Muscle of back (tissue), 11 donors: ENCODE results near the gene MRPL33. TPM values are rescaled to one million over a fixed set of nuclear protein-coding genes. Genes with fewer than 3 reads are reported as not detected.

Source experiments
- DNase-seq, 3 donors: peaks; one replicate each; pipeline versions ENCODE4 v3.0.0 to v3.0.0-alpha.2; 2013
- polyA plus RNA-seq, 10 donors: library from polyadenylated mRNA; unstranded; fragments of 120-200 nt; gene quantifications; one replicate each; pipeline ENCODE4 v1.2.1, GENCODE V29; 2013; ENCODE audit not compliant: insufficient read length in 10 of 10

The MRPL33 gene
- polyA plus RNA-seq, 10 donors = 102 to 132 (median 117) TPM

- no peak for DNase-seq
Observed at GRCh38 chr2:27806311-27807059, 35.0 kb downstream of the MRPL33 start.

DNA sequence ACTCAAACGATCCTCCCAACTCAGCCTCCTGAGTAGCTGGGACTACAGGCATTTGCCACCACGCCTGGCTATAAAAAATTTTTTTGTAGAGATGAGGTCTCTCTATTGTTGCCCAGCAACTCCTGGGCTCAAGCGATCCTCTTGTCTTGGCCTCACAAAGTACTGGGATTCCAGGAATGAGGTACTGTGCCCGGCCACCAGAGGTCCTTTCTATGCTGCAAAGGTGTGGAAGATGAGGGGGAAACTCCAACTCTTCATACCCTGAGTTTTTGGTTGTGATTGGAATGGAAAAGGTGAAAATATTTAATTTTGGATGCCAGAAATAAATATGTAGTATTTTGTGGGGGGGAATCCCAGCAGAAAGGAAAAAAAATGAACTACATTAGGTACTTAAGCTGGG, 36.0 kb downstream of the MRPL33 start:
- DNase-seq = no peak

DNA sequence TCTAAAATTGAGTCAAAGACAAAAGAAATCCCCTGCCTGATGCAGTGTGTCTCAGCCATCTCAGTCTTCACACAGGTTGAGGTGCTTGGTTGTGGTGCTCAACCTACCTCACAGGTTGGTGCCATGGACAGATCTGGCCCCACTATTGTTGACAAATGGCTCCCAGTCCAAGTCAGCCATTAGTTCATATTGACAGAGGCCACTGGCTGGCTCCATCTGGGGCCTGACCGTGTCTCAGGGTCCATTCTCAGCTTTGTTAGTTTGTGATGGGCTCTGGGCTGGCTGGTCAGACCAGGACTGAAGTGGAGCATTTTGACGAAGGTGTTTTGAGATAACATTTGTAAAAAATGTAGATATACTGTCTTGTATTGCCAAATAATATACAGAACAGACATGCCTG, 36.9 kb downstream of the MRPL33 start:
- DNase-seq = no peak

GRCh38 chr2:27808984-27809383, 37.5 kb downstream of the MRPL33 start:
- no peak for DNase-seq

GRCh38 chr2:27809761-27810241, 38.3 kb downstream of the MRPL33 start:
- DNase-seq = peak in 1 of 3 donors; percentile 69

DNA sequence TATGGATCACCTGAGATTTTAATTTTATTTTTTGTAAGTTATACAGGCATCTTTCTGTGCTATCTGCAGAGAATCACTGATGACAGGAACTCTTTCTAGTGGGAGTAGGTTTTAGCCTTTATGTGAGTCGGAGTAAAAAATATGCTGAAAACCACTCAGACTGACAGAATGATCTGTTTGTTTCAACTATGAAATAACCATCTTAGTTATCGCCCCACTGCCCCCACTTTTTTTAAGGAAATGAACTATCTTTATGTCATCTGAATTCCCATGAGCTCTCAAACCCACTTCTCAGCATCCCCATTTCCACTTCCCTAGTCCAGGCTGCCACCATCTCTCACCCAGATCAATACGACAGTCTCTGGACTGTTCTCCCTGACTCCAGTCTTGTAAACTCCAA, 38.9 kb downstream of the MRPL33 start:
- no peak for DNase-seq

DNA sequence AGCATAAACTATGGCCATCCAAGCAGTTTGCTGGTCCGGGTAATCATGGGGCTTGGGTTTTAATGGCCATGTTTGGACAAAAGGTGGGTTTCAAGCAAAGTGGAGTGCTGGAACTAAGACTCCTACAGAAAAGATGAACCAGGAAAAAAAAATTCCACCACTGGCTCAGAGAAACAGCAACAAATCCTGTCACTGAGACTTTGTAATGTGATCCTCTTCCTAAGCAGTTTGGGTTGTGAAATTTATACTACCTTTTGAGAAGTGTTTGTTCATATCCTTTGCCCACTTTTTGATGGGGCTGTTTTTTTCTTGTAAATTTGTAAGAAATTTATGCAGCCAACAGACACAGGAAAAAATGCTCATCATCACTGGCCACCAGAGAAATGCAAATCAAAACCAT, 40.2 kb downstream of the MRPL33 start:
- no peak for DNase-seq

DNA sequence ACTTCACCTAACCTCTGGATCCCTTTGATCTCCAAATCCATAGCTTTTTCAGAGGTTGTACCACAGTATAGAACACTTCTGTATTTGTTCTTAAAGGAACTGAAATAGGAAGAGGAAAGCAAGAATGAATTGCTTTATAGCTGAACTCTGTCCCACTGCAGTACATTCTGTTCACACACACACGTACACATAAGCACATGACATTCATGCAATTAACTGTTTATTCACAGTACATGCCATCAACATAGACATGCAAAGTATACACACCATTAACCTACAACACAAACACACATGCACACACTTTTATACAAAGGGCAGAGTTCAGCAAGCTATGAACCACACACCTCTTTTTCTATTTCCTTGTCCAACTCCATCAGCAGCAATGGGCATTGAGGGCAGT, 43.2 kb downstream of the MRPL33 start:
- no peak for DNase-seq

DNA sequence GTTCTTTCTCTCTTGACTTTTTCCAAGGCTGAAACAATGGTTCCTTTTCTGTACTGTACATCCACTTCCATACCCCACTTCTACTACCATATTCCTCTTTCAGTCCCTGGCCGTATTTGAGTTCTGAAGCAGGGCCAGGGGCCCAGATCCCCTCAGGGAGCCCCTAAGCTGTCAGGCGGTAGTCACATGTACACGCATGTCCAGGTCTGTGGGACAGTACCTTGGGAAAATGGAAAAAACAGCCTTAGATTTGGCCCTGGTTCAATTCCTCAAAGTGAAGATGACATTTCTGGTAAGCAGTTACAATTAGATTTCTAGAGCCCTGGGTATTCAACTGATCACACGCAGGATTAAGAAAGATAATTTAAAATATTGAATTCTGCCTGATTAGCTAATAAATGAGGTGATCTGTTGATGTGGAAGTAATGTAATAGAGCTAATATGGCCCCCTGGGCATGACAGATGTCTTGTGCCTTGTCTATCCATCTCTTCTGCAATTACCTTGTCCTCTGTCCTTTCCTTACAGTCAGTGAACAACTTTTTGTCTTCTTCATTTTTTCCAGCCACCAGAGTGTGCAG, 44.4 kb downstream of the MRPL33 start:
- DNase-seq = no peak

DNA sequence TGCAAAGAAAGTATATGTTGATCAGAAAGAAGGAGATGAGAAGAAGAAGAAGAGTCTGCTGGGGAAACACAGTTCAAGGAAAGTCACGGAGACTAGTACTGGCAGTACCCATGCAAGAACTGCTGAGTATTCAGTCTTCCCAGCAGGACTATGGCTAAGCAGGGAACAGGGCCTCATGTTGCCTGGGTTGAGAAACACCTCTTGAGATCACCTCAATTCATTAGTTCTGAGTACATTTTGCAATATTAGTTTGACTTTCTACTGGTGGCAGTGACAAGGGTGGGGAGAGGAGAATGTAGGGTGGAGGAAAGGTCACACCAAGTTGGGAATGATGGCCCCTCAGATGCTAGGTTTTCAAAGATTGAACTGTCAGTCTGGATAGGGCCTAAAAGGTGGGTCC, 50.5 kb downstream of the MRPL33 start:
- no peak for DNase-seq

- peak in 1 of 3 donors; percentile 15 for DNase-seq
Observed at GRCh38 chr2:27823135-27823534, 51.6 kb downstream of the MRPL33 start.

DNA sequence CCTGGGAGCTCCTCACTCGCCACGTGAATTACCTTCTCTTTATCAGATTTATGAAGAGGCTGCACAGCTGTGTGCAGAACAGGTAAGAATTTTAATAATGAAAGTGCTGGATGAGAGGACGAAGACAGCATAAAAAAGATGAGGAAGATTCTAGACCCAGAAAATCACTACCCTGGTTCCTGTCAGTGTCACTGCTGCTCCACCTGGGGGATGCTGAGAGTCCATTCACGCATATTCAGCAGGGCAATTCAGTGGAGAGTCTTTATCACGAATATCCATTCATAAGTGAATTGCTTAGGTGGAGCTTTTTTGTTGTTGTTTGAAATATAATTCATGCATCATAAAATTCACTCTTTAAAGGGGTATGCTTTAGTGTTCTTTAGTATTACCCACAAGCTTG, 52.0 kb downstream of the MRPL33 start:
- DNase-seq = no peak

- no peak for DNase-seq
Observed at GRCh38 chr2:27824401-27824800, 52.9 kb downstream of the MRPL33 start.

DNA sequence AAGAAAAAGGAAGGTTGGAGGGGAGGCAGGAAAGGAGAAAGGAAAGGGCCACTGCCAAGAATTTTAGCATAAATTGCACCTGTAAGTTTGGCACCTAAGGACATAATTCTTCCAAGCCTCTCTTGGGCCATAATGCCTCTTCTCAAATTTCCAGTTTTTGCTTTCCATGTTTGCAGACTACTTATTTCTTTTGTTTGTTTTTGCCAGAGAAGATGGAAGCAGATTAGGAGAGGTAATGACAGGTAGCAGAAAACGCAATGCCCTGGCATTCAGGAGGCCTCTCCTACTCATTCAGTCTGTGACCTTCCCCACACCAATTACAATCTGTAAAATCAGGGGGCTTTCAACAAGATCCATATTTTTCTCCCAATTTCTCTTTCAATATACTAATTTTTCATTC, 56.8 kb downstream of the MRPL33 start:
- DNase-seq = no peak

Other genes starting within 250 kb of the MRPL33 start
- 10 to 100 TPM; 37.1 to 50.7 (median 42.8) TPM for gene ZNF512, start 188.7 kb upstream of the MRPL33 start, polyA plus RNA-seq
- 1 to 10 TPM; 5.9 to 7.3 (median 6.7) TPM for gene CCDC121, start 142.7 kb upstream of the MRPL33 start, polyA plus RNA-seq
- 10 to 100 TPM; 29.2 to 39.6 (median 35.2) TPM for gene GPN1, start 142.7 kb upstream of the MRPL33 start, polyA plus RNA-seq
- gene SUPT7L, start 108.1 kb upstream of the MRPL33 start, polyA plus RNA-seq = 10 to 100 TPM; 23.6 to 44.1 (median 30.0) TPM
- 10 to 100 TPM; 21.6 to 30.0 (median 24.0) TPM for gene SLC4A1AP, start 107.8 kb upstream of the MRPL33 start, polyA plus RNA-seq
- gene RBKS, start 118.7 kb downstream of the MRPL33 start, polyA plus RNA-seq = 1 to 10 TPM in 3 of 10 donors, under 1 TPM in 7; 0.80 to 1.3 (median 0.96) TPM
- gene BABAM2, start 119.0 kb downstream of the MRPL33 start, polyA plus RNA-seq = 10 to 100 TPM; 19.7 to 26.0 (median 23.7) TPM